Superior temporal gyrus (tissue), 1 donor: Measurements from ENCODE around the gene ATN1.

Experiments used
- DNase-seq: peaks from one replicate; pipeline ENCODE4 v3.0.0-alpha.2; 2016; ENCODE audit errors: extremely low spot score

Gene ATN1

DNA sequence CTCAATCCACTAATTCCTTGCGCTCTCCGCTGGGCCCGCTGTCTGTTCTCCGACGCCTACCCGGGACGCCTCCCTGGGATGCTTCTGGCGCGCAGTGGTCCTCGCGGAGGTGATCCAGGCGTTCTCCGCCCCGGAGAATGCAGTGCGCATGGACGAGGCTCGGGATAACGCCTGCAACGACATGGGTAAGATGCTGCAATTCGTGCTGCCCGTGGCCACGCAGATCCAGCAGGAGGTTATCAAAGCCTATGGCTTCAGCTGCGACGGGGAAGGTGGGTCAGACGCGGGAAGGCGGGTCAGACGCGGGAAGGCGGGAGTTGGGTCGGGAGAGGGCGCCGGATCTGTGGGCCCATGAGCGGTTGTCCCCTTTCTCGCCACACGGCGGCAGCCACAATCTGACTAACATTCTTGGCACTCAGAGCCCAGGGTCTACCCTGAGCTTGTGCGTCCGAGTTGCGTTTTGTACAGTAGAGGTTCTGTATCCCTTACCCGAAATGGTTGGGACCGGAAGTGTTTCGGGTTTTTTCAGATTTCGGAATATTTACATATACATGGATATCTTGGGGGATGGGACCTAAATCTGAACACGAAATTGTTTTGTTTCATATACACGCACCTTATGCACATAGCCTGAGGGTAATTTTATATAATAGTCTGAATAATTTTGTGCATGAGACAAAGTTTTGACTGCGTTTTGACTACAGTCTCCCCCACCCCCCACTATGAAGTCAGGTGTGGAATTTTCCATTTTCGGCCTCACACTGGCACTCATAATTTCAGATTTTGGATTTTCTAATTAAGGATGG is 16.8 kb downstream of the ATN1 start:
- peak; percentile 96 for DNase-seq

DNA sequence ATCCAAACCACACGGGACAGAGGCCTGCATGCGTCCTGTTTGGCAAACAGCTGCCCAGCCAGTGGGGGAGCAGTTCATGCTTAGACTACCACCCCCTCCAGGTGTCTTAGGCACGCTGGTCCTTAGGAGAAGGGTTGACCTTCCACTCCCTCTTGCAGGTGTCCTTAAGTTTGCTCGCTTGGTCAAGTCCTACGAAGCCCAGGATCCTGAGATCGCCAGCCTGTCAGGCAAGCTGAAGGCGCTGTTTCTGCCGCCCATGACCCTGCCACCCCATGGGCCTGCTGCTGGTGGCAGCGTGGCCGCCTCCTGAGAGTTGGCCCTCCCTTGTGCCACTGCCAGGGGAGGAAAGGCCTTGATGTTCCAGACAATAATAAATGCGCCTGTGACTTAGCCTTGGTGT is 17.9 kb downstream of the ATN1 start:
- DNase-seq: no peak

DNA sequence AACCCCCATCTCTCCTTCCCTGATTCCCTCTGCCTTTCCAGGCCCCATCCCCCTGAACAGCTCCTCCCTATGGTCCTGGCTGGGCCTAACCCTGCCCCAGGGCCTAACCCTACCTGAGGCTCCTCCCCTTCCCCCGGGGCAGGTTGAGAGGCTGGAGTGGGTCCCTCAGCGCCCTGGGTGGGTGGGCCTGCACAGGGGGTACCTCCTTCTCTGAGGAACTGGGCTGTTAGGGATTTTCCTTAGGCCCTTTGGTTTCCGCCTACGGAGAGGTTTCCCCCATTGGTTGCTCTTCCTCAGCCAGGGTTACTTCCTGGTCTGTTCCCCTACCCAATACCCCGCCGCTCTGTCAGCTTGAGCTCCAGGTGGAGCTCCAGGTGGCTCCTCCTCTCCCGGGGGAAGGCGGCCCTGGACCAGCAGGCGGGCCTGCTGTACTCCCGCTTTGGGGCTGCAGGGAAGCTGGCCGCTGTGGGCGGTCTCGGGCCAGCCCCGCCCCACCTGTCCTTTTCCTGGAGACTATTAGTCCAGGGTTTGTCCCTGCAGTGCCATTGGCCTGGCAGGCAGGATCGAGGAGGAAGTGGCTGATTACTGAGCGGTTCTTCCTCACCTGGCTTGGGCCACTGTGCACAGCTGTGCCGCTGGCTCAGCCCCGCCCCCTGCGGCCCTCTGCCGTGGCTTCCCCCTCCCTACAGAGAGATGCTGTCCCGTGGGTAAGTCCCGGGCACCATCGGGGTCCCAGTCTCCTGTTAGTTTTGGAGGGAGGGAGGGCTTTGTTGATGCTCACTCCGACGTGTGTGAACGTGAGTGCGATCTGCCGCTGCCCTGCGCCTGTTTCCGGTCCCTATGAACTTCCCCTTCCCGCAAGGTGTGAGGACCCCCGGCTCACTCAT is 18.5 kb downstream of the ATN1 start:
- DNase-seq: no peak

DNA sequence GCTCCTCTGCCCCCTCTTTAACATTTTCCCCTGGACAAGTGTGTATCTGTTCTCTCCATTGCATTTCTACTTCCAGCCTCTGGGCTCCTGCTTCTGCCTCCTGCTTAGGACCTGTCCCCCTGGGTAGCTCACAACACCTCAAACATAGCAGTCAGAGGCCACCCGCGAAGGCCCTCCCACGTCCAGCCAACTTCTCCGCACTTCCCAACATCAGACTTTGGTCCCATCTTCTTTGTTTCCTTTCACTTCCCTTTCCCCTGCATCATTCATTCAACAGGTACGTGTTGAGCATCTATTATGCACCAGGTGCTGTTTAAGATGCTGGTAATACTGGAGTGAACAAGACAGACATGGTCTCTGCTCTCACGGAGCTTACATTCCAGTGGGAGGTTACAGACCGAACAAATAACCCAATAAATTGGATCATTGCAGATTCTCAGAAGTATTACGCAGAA is 19.2 kb downstream of the ATN1 start:
- DNase-seq: no peak

DNA sequence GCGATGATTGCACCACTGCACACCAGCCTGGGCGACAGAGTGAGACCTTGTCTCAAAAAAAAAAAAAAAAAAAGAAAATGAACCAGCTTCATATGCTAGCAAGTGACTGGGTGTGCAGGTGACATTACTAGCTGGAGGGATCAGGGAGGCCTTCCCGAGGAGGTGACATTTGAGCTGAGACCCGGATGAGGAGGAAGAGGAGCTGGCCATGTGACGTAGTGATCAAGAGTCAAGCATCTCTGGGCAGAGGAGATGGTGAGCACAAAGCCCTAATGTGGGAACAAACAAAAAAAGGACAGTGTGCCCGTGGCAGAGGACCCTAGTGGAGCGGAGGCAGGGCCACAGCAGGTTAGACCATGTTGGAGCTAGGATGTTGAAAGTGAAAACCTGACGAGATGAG is 19.9 kb downstream of the ATN1 start:
- DNase-seq: no peak

DNA sequence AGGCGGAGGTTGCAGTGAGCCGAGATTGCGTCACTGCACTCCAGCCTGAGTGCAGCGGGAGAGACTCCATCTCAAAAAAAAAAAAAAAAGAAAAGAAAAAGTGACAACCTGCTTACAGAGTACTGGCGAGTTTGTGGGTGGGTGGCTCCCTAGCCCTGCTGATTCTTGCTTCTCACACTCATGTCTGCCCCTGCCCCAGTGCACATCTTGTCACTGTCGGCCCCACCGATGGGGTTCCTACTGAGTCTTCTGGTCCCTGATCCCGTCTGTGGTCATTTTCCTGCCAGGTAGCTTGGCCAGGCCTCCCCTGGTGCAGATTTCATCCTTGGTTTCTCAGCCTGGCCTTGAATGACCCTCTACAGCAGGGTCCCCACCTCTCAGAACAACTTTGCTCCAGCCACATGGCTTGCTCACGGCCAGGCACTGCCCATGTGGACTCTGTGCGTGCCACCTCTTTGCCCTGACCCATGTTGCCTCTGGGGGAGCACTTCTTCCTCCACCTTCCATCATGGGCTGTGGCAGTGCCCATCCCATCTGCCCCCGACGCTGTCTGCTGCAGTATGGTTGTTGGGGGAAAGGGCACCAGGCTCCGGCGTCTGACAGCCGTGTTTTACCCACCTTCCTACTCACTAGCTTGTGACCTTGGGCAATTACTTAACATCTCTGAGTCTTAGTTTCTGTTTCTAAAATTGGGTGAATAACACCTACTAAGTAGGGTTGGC is 21.3 kb downstream of the ATN1 start:
- DNase-seq: no peak

DNA sequence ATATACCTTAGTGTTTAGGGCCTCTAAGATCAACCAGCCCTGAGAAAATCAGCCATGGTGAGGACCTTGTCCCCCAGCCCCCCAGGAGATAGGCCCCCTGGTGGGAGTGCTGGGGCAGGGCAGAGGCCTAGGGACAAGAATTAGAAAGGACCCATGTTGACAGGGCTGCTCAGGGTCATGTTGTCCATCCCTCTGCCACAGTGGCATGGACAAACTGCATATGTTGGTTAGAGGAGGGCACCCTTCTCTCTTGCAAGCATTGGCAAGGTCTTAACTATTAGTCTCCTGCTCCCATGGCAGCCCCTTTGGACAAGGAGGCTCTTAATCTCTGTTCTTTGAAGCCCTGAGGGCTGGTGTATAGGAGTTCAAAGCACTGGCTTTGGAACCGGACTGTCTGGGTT is 22.6 kb downstream of the ATN1 start:
- no peak for DNase-seq

DNA sequence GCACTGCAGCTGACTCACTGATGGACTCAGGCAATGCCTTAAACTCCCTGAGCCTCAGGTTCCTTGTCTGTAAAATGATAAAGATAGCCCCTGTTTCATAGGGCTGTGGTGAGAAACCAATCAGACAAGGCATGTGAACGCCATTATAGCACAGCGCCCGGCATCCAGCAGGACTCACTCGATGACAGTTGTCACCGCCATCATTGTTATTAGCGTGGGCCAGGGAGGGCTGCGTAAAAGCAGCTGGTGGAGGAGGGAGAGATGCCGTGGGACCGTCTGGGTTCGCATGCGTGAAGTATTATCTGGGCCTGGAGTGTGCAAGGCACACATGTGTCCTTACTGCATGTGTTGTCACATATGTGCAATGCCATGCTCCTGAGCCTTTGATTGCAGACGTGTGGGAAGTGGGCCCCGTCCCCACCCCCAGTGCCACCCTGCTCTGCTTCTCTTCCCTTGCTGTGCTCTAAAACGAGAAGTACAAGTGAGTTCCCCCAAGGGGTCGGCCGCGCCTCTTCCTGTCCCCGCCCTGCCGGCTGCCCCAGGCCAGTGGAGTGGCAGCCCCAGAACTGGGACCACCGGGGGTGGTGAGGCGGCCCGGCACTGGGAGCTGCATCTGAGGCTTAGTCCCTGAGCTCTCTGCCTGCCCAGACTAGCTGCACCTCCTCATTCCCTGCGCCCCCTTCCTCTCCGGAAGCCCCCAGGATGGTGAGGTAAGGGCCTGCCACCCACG is 23.2 kb downstream of the ATN1 start, which contains the start of gene PTPN6:
Gene PTPN6 (plus strand): TSS at position 546 of the 730 bp plus-strand sequence. CDS start 157 bp downstream, at position 703.
- DNase-seq: no peak

DNA sequence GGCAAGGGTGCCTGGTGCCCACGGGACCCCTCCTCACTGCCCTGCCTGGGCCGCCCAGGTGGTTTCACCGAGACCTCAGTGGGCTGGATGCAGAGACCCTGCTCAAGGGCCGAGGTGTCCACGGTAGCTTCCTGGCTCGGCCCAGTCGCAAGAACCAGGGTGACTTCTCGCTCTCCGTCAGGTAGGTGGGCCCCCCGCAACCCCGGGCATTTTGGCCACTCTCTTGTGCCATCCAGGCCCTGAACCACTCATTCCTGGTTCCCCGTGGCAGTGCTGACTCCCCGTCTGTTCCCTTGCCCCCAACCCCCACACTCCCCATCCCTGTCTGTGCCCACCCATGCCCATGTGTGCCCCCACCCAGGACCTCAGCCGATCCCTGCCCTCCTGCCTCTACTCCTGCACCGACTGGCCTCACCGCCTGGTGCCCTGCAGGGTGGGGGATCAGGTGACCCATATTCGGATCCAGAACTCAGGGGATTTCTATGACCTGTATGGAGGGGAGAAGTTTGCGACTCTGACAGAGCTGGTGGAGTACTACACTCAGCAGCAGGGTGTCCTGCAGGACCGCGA is 23.9 kb downstream of the ATN1 start:
- no peak for DNase-seq

DNA sequence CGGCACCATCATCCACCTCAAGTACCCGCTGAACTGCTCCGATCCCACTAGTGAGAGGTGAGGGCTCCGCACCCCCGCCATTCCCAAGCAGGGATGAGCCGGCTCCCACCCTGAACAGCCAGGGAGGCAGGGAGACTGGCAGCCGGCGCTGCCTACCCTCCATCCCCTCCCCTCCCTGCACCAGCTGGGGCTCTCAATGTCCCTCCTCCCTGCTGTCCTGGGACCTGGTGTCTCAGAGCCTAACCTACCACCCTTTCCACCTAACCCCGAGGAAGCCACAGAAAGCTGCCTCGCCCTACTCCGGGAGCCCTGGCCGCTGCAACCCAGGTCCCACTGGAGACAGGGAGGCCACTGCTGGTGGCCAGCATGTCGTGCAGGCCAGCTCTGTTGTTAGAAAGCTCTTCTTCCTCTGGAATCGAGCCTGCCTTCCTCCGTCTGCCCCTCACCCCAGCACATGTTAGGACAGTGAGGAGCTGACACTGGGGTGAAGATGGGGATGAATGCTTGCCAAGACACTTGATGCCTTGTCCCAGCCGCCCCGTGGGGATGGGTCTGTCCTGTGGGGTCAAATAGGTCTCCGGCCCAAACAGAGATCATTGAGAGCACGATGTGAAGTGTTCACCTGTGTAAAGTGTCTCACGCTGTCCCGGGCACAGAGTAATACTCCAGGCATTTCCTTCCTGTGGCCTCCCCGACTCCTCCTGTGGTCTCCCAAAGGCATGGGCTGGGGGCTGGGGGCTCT is 24.5 kb downstream of the ATN1 start:
- DNase-seq: no peak

DNA sequence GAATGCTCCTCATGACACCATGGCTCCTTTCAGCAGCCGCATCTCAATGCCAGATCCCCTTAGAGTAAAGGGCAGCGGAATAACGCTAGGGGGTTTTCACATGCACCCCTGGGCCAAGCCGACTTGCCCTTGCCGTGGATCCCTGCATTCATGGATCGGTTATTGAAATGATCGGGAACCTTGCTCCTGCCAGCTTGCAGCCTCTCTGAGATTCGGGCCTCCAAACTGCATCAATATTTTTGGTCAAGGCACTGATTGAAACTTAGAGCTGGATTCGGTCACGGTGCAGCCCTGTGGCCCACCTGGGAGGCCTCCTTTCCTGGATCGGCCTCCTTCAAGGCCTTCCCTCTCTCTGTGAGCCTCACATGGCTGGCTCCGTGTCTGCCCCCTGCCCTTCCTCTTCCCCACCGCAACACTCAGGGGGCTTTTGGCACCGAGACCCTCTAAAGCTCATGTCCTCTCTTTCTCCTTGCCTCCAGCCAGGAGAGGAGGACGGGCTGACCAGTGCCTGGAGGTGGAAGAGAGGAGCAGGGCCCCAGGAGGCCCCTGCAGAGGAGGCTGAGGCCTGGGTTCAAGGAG is 25.2 kb downstream of the ATN1 start:
- no peak for DNase-seq

DNA sequence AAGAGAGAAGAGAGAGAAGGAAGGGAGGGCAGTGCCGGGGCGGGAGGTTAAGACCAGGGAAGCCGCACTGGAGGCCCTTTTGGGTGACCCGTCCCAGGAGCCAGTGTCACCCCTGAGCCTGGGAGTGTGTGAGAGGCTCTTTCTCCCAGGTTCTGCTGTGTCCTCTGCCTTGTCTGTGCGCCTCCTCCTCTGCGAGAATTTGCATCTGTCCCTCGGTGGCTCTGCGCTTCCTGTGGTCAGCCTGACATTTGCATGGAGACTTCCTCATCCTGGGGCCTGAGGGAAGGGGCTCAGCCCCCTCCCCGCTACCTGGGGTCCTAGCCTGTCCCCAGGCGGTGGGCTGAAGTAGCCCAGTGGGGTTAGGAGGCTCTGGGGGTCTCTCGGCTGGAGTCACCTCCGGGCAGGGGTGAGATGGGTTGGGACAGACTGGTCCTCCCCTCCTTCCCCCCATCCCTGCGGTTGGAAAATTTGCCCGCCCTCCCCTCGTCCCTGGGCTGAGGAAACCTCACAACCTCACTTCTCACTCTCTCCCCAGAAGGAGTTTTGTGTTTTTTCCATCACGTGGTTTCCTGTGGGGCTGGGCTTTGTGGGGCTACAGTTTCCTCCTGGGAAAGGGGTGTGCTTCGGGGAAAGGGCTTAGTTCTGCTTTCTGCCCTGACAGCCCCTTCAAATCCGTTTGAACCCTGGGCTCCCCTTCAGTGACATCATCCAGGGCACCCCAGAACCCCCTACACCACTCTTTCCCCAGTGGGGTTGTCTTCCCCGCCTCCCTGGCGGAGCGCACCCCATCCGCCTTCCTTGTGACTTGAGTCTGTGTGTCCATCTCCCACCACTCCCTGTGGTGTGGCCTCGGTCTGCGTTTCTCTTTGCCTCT is 25.9 kb downstream of the ATN1 start:
- no peak for DNase-seq

DNA sequence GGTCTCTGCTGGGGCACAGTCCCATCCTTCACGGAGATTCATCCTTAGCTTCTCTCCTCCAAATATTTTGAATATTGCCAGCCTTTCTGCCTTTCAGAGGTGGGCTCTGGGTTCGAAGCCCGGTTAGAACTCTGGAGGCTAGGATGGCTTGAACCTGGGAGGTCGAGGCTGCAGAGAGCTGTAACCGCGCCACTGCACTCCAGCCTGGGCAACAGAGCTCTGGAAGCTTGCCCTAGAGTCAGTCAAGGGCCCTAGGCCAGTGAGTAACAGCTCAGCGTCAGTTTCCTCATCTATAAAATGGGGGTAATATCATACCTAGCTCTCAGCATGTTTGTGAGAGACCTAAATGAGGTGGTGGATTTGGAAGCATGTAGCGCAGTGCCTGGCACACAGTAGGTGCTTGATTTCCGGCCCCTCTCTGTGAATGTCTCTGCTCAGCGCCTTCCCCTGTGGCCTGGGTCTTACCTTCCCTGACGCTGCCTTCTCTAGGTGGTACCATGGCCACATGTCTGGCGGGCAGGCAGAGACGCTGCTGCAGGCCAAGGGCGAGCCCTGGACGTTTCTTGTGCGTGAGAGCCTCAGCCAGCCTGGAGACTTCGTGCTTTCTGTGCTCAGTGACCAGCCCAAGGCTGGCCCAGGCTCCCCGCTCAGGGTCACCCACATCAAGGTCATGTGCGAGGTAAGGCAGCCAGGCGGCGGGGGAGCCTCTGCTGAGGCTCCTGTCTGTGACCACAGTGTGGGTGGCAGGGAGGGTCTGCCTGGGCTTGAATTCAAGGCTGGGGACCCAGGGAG is 26.8 kb downstream of the ATN1 start:
- DNase-seq: no peak

DNA sequence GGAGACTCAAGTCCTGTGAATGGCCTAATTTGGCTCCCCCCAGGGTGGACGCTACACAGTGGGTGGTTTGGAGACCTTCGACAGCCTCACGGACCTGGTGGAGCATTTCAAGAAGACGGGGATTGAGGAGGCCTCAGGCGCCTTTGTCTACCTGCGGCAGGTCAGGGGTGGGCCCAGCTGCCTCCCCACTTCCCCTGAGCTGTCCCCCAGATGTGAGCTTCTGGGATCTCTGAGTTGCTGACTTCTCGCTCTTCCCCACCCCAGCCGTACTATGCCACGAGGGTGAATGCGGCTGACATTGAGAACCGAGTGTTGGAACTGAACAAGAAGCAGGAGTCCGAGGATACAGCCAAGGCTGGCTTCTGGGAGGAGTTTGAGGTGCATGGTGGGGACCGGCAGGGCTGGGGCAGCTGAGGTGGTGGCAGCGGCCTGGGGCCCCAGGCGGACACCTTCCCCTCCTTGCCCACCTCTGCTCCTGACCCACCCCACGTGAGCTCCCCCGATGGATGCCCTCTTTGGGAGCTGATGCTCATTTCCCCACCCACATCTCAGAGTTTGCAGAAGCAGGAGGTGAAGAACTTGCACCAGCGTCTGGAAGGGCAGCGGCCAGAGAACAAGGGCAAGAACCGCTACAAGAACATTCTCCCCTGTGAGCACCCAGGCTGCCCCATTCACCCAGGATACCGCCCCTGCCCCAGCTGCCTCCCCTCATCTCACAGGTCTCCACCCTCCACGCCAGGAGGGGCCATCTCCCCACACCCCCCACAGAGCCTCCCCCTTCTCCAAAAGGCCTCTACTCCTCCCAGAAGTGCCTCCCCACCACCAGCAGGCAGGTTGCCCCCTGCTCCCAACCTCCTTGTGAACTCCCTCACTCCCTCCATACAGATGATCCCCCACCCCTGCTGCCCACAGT is 27.6 kb downstream of the ATN1 start:
- DNase-seq: no peak

DNA sequence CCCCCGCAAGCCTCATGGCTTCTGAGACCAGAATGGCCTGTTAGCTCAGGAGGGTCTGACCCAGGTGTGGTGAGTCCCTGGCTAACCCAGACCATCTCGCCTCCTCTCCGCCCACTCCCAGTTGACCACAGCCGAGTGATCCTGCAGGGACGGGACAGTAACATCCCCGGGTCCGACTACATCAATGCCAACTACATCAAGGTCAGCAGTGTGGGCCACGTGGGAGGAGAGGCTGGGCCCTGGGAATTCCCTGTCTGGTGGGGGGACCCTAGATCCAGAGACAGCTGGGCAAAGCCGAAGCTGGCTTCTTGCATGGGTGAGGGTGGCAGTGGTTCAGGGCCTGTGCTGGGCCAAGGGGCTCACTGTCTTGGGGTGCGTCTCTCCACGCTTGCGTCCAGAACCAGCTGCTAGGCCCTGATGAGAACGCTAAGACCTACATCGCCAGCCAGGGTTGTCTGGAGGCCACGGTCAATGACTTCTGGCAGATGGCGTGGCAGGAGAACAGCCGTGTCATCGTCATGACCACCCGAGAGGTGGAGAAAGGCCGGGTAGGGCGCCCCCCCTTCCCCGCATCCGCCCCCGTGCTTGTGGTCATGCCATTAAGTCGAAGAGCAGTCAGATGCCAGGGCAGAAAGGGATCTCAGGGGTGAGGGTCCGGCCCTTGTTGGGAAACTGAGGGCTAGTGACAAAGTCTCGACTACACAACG is 28.4 kb downstream of the ATN1 start:
- no peak for DNase-seq

DNA sequence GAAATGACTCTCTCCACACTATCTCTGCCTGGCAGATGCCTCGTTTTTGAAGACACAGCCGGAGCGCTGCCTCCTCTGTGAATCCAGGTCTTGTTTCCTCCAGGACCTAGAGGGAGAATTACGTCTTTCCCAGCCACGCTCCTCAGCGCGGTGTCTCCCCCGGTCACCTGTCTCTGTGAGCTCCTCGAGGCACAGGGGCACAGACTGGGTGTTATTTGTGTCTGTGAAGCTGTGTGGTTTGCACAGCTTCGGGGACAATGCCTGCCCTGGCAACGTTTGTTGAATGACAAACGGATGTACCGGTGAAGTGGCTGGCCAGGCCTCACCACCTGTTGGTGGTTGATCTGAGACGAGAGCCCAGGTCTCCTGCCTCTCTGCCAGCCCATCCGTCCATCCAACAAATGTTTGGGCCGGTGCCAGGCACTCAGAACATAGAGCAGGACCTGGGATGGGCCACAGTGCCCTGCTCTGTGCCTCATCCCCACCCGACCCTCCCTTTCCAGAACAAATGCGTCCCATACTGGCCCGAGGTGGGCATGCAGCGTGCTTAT is 29.5 kb downstream of the ATN1 start:
- no peak for DNase-seq
